NCI-H2107 (cell line): ENCODE results near the gene WDR5.
A peak's percentile ranks its signal among the peaks of the same experiment; 100 is the strongest.

Experiments
- DNase-seq: peaks from one replicate; lab custom pipeline; 2025; lab: John Stamatoyannopoulos, UW

Gene WDR5

GRCh38 chr9:134158753-134159392, 23.0 kb downstream of the WDR5 start:
- DNase-seq, result peak; percentile 95

- no peak for DNase-seq
Observed at GRCh38 chr9:134159566-134160245, 23.8 kb downstream of the WDR5 start.

- DNase-seq, result no peak
Observed at GRCh38 chr9:134161647-134162046, 25.8 kb downstream of the WDR5 start.

- DNase-seq, result no peak
Observed at GRCh38 chr9:134162212-134162775, 26.4 kb downstream of the WDR5 start.

DNA sequence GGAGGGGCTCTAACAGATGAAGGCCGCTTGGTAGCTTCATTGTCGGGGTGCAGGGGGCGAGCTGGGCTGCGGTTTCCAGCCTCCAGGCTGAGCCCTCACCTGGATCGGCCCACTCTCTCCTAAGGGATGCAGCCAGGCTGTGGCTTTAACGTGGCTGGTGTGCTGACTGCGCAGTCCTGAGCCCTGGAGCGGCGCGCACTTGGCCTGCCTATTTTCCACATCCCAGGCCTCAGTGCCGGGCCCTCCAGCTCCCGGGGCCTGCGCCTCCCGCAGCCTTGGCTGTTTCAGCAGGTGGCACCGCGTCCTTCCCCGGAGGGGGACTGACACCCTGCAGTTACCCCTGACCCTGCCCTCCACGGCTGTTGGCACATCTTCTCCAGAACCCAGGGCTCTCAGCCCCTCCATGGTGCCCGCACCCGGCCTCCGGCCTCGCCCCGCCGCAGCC, 27.1 kb downstream of the WDR5 start:
- DNase-seq, result no peak

- no peak for DNase-seq
Observed at GRCh38 chr9:134163371-134164196, 27.7 kb downstream of the WDR5 start.

GRCh38 chr9:134164879-134165278, 29.0 kb downstream of the WDR5 start:
- no peak for DNase-seq

- no peak for DNase-seq
Observed at GRCh38 chr9:134165357-134166315, 29.8 kb downstream of the WDR5 start.

GRCh38 chr9:134166374-134166773, 30.5 kb downstream of the WDR5 start:
- no peak for DNase-seq

- DNase-seq, result no peak
Observed at GRCh38 chr9:134167530-134167931, 31.6 kb downstream of the WDR5 start.

- DNase-seq, result no peak
Observed at GRCh38 chr9:134168757-134169550, 33.1 kb downstream of the WDR5 start.

DNA sequence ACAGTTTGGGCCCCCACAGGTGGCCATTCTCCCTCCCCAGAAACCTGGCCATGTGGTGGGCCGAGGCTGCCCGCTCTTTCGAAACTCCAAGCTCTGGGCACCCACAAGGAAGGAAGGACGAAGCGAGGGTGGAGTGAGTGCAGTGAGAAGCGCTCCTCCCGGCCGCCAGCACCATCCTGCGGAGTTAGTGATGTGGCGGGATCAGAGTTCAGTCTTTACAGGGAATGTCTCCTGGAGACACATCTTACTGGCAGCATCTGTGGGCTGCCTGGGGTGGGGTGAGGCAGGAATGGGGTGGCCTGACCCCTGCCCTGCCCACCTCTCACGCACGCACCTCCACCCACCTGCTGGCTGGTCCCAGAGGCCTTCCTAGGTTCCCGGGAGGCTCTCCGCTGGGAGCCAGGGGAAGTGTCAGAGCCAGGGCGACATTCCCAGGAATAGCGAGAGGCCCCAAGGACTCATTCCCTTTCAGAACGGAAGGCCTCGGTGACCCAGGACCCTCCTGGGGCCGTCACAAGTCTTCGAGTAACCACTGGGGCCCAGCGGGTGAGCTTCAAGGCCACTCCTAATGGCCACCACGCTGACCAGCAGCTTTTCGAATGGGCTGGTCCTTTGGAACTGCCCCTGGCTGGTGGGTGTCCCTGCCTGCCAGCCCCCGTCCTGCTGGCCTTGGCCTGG, 34.0 kb downstream of the WDR5 start:
- no peak for DNase-seq

DNA sequence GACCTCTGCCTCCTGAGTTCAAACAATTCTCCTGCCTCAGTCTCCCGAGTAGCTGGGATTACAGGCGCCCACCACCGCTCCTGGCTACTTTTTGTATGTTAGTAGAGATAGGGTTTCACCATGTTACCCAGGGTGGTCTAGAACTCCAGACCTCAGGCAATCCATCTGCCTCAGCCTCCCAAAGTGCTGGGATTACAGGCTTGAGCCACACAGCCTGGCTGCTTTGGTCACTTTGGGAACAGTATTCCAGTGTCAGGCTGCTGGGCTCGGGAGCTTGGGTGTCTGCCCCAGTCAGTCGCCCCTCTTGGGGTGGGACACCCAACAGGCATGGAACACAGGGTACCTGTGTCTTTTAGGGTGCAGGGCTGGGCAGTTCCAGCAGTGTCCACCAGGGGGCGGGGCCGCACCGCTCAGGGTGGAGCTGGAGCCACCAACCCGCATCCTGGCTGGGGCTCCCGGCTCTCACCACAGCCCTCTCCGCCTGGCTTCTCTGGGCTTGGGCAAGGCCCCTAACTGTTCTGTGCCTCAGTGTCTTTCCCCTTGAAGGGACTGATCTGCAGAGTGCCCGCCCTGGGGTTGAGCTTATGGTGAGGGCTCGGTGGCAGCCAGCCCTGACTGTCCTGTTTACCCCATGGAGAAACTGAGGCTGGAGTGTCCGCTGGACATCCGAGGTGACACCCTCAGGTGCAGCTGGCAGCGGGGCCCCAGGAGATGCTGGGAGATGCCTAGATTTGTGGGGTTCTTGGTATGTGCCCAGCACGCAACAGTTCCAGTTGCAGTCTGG, 34.8 kb downstream of the WDR5 start:
- DNase-seq, result no peak

DNA sequence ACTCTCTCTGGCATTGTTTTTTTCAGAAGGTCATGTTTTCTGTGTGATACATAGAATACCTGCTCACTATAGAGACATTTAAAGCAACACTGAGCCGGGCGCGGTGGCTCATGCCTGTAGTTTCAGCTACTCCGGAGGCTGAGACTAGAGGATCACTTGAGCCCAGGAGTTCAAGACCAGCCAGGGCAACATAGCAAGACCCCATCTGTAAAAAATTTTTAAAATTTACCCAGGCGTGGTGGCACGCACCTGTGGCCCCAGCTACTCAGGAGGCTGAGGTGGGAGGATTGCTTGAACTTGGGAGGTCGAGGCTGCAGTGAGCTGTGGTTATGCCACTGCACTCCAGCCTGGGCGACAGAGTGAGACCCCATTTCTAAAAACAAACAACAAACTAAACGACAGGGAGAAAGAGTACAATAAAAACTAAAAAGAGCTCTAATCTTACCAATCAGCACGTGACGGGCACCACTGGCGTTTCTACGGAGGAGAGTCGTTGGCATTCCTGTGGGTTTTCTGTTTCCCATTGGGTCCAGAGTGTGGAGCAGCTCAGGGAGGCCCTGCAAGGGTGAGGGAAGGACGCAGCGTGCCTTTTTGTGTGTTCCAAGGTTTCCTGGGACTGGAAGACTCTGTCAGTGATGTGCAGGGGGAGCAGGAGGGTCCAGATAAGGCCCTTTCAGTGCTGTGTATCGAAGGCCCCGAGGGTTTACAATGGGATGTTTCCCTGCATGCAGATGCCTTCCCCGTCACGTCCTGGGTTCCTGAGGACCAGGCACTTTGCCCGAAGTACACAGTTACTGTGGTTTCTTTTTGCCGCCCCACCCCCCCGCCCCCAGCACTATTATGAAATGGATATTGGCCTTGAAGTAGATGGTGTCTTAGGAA, 35.7 kb downstream of the WDR5 start:
- no peak for DNase-seq

DNA sequence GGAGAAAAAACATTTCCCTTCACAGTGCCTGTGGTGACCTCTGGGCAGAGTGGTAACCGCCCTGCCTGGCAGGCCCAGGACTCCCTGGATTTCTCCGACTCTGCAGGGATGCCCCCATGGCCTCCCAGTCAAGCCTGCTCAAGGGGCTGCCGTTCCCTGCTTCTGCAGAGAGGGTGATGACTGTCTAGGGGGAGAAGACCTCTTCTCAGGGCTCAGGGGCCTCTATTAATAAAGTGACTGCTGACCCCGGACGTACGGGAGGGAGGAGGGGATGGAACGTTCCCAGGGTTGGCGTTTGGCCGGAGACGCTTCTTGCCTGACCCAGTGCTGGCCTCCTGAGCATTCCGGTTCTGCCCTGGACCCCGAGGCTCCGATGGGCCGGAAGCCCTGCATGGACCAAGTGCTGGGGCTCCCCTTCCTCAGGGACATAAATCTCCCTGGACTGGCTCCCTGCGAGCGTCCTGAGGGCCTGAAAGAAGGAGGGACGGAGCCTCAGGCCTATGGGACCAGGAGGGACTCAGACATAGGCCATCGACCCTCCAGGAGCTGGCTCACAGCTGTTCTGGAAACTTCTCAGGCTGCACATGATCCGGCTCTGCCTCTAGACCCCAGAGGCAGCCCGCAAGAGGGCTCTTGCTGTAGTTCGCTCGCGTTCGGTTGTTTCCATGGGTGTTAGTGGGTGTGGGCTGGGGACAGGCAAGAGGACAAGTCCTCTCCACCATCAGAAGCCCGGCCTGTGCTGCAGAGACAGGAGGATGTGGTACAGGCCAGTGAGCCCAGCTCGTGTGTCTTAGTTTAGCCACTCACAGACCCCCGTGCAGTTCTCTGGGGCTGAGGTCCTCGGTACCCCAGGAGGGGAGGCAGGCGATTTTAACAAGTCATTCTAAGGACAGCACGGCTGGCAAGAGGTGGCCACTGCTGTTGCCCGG, 36.6 kb downstream of the WDR5 start:
- DNase-seq, result no peak

DNA sequence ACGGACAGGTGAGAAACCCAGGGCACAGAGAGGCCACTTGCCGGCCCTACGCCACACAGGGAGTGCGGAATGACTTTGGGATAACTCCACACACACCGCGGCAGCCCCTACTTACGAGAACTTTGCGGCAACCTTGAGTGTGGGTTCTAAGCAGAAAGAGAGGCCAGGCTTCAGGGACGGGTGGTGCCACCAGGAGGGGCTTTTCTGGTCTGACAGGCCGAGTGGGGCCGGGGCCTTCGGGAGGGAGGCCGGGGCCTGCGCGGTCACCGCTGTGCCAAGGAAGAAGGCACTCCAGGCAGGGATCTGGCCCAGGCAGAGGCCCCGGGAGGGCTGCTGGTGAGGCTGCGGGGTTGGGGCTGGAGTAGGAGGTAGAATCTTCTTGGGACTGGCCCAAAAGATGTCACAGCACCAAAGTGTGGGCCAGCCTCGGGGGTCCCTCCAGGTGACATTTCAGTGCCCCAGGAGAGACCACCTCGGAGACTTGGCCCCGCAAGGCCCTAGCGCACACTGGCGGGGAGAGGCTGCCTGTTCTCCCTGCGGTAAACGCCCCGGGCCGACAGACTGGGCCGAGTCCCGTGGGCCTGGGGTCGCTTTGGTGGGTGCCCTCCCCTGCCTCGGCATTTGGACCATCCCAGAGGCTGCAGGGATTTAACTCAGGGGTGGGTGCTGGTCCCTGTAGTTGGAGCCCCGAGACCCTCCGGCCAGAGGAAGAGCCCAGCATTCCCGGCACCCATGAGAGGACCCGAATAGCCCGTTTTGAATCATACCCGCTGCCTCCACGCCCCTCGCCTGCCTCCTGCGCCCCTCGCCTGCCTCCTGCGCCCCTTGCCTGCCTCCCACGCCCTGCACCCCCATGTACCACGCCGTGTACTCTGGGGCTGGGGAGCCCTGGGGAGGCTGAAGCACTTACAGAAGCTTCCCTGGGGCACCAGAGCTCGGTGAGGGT, 37.5 kb downstream of the WDR5 start:
- DNase-seq, result no peak
